Omental fat pad (tissue), 4 donors: ENCODE results near the gene KLHL29. TPM values are rescaled to one million over a fixed set of nuclear protein-coding genes. Genes with fewer than 3 reads are reported as not detected.

Source experiments
- ATAC-seq: fragments of 150-250 bp; one replicate; pipeline ENCODE4 v1.9.1; 2016; ENCODE audit warnings: mild to moderate bottlenecking, moderate library complexity; ENCODE audit not compliant: low FRiP score
- DNase-seq: peaks from one replicate; pipeline ENCODE4 v3.0.0-alpha.2; 2019; ENCODE audit warnings: low spot score
- total RNA-seq, 4 donors: library from RNA; depleted of rRNA; stranded (reverse); fragments of >200 nt; gene quantifications; one replicate each; pipeline ENCODE4 v1.1.0, GENCODE V29; 2016
- TF ChIP-seq, protein P1 (sequence below), 3 donors: fragments of 450-650 bp; IDR thresholded peaks; one replicate each; pipeline ENCODE4 v1.5.1; 2016 to 2017; ENCODE audit warnings: antibody characterized with exemption in 3 of 3, mild to moderate bottlenecking in 3 of 3, moderate library complexity in 2 of 3

Gene KLHL29
- total RNA-seq, 4 donors from 2014 or later, result 4.0 to 19.5 (median 12.7) TPM

DNA sequence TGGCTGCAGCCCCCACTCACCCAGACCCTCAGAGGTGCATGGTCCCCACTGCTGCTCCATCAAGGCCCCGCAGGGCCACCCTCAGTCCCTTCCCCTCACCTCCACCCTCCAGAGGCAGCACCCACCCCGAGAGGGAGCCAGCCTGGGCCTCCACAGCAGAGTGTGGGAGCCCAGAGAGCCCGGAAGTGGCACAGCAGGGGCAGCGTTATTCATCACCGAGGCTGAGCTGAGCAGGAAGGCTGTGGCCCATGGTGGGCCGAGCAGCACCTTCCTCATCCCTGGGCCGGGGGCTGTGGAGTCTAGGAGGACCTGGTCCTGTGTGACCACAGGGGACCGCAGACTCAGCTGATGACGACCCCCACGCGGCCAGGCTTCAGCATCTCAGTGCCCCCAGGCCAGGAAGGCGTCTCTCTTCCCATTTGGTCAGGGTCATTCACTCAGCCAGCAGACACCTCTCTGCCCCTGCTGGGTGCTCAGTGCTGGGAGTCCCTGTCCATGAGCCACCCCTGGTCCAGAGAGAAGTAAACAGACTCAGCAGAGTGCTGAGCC lies 283.9 kb downstream of the KLHL29 start:
- ATAC-seq, result no peak
- DNase-seq, result no peak
- TF ChIP-seq, protein P1, sequence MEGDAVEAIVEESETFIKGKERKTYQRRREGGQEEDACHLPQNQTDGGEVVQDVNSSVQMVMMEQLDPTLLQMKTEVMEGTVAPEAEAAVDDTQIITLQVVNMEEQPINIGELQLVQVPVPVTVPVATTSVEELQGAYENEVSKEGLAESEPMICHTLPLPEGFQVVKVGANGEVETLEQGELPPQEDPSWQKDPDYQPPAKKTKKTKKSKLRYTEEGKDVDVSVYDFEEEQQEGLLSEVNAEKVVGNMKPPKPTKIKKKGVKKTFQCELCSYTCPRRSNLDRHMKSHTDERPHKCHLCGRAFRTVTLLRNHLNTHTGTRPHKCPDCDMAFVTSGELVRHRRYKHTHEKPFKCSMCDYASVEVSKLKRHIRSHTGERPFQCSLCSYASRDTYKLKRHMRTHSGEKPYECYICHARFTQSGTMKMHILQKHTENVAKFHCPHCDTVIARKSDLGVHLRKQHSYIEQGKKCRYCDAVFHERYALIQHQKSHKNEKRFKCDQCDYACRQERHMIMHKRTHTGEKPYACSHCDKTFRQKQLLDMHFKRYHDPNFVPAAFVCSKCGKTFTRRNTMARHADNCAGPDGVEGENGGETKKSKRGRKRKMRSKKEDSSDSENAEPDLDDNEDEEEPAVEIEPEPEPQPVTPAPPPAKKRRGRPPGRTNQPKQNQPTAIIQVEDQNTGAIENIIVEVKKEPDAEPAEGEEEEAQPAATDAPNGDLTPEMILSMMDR (IDR thresholded peaks at IDR 0.05), result no peak

DNA sequence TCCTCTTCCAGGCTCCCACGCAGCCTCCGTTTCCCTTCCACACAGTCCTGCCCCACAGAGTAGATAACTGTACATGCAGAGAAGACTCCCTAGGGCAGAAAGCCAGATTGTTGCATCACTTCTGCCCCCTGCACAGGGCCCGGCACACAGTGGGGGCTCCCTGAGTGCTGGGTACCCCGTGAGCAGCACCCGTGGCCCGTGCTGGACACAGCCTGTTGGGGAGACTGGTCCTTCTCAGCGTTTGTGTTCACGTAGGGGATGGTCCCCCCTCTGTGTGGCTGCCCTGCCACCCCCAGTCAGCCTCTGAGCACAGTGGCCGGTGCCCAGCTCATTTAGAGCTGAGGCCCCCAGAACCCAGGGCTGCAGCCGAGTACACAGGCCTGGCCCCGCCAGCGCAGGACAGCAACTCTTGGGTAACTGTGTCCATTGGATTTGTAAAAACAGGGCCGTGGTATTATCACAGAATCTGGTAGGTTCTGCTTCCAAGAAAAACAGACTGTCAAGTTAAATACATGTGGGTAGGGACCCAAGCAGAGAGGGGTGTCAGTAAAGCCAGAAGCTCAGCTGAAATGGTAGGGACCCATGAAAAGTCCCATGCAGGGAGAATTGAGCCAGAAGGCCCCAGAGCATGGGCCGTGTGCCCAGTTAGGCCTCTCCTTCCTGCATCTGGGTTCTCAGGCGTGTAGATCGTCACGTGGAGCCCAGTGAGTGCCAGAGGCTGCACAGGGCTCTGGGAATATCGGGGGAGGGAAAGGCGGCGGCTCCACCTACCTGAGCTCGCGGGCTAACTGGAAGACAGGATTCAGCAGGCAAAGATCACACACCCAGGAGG lies 284.6 kb downstream of the KLHL29 start:
- DNase-seq, result no peak
- TF ChIP-seq, protein P1 (IDR thresholded peaks at IDR 0.05), result no peak

DNA sequence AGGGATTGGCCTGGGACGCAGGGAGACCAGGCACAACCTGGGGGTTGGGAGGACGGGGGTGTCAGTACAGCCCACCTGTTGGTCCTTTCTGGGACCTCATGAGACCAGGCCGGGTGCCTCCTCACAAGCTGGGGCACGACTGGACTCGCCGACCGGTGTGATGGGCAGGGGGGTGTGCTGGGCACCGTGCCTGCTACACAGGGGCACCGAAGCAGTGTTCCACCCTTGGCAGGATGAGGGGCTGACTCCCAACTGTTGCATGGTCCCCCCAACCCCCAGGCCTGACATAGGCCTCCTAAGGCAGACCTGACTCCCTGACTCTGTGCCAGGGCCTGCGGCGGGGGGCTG lies 285.2 kb downstream of the KLHL29 start:
- TF ChIP-seq, protein P1 (IDR thresholded peaks at IDR 0.05), result no peak
- ATAC-seq (no peak), DNase-seq (no peak)

More for the DNA sequence above, 284.6 kb downstream of the KLHL29 start:
- peak; percentile 84 for ATAC-seq

DNA sequence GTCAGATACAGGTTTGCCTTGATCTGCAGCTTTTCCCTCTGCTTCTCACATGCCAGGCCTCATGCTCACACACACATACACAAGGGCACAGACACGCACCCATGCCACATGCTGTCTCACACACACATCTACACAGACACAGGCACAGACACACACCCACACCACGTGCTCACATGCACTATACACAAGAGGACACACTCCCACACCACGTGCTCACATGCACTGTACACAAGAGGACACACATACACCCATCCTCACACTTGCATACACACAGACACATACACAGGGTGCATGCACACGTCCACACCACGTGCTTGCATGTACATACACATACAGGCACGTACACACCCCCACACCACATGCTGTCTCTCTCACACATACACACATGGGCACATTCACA lies 288.1 kb downstream of the KLHL29 start:
- TF ChIP-seq, protein P1 (IDR thresholded peaks at IDR 0.05), result no peak
- no peak for ATAC-seq
- DNase-seq, result no peak

DNA sequence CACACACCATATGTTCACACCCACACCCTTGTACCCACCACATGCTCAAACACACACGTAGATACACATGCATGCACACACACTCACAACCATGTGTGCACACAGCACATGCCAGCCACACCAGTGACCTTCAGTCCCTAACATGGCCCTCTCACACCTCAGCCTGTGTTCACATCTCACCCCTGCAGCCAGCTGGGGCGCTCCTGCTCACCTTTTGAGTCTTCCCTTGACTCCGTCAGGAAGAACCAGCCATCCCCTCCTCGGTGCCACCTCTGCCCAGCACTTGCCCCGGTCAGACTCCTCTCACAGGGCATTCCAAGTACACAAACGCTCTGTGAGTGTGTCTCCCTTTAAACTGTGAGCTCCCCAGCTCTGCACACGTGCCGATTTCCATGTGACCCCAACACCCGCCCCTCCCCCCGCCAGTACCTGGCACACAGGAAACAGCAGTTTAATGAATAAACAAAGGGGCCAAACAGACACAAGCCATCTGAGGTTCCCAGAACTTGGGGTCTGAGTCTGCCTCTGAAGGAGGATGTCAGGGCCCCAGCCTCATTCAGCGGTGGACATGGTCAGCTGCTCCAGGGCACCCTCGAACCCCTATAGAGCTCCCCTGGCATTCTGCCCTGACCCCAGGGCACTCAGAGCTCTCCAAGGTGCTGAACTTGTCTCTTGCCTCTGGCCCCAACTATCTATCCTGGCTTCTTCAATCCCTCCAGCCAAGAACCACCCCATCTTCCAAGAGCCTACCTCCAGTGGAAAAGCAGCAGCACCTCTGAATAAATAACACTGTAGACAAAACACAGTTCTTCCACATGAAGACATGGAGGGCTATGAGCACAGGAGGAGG lies 289.1 kb downstream of the KLHL29 start:
- ATAC-seq (no peak), DNase-seq (no peak)
- TF ChIP-seq, protein P1 (IDR thresholded peaks at IDR 0.05), result no peak

DNA sequence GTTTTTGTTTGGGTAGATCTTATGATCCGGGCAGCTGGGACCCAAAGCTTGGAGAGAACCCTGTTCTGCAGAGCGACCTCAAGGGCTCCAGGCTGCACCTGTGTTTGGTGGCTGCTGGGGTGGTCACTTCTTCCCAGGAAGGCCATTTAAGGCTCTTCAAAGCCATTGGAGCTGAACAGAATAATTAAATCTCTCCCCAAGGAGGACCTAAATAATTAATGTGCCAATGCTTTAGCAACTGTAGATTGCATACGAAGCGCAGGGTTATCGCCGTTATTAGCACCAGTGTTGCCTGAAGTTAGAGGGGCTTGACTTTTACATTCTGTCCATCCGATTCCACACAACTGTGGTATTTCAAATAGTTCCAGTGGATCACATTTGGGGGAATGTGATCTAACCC lies 290.5 kb downstream of the KLHL29 start:
- TF ChIP-seq, protein P1 (IDR thresholded peaks at IDR 0.05), result no peak

More for the DNA sequence above, 290.5 kb downstream of the KLHL29 start:
- DNase-seq (no peak), ATAC-seq (no peak)
